ENCODE measurements around the gene TMEM44. TPM values are rescaled to one million over a fixed set of nuclear protein-coding genes. Genes with fewer than 3 reads are reported as not detected.

Gene TMEM44
- total and polyA plus RNA-seq, 8 donors = 1.7 to 17.8 (median 4.3) TPM

DNA sequence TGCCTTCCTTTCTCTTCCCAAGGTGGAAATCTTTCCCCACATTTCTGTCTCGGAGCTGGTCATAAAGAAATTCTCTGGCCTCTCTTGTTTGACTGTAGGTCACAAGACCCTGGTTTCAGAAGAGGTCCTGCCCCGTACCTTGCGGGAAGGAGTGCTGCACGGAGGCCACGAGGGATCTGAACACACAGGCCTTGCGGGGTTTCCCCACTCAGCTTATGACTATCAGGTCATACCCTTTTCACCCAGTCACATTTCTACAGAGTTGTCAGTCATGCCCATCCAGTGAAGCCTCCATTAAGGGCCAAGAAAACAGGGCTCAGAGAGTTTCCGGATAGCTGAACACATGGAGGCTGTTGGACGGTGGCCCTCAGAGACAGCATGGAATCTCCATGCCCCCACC lies 91.7 kb downstream of the TMEM44 start:
- H3K4me1 ChIP-seq = peaks cover 10 to 12% (median 12%) of the 10 kb centered on the region in 3 donors
- 96 to 99% methylated on average over 8 of the region's 8 CpGs for WGBS, 2 donors
- ATAC-seq (no peak), DNase-seq (no peak), FAIRE-seq (no peak)
- H3K27ac ChIP-seq = no peak overlapping the region
- no peak overlapping the region for H3K4me3 ChIP-seq
- H3K27me3 ChIP-seq = no peaks in the 10 kb centered on the region
- intact Hi-C loops (cut with DNase I) = no loop called here
- no peaks in the 10 kb centered on the region for H3K9me3 ChIP-seq
- TF ChIP-seq, protein P1, sequence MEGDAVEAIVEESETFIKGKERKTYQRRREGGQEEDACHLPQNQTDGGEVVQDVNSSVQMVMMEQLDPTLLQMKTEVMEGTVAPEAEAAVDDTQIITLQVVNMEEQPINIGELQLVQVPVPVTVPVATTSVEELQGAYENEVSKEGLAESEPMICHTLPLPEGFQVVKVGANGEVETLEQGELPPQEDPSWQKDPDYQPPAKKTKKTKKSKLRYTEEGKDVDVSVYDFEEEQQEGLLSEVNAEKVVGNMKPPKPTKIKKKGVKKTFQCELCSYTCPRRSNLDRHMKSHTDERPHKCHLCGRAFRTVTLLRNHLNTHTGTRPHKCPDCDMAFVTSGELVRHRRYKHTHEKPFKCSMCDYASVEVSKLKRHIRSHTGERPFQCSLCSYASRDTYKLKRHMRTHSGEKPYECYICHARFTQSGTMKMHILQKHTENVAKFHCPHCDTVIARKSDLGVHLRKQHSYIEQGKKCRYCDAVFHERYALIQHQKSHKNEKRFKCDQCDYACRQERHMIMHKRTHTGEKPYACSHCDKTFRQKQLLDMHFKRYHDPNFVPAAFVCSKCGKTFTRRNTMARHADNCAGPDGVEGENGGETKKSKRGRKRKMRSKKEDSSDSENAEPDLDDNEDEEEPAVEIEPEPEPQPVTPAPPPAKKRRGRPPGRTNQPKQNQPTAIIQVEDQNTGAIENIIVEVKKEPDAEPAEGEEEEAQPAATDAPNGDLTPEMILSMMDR (IDR thresholded peaks at IDR 0.05) = no peak
- no peaks in the 10 kb centered on the region for H3K36me3 ChIP-seq

DNA sequence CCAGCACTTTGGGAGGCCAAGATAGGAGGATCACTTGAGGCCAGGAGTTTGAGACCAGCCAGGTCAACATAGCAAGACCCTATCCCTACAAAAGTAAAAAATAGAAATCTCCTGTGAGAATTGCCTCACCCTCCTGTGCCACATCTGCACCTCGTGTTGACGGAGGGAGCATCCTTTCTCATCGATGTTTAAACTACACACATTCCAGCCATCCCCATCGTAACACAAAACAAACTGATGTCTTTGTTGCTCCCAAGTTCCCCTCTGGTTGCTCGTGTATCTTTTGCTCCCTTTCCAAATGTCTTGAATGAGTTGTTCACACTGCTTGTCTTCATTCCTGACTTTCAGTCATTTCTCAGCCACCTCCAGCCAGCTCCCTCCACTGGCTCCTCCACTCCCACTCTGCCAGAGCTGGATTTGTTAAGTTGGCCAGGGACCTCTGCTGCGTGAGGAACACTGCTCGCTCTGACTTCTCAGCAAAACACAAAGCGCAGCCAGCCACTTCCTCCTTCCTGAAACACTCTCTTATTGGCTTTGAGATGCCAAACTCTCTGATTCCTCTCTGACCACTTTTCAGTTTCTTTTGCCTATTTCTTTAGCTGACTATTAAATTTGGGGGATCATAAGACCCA lies 92.8 kb downstream of the TMEM44 start:
- FAIRE-seq (no peak), ATAC-seq (peak in 1 of 4 donors; percentile 20), DNase-seq (peak in 1 of 6 donors; percentile 31)
- intact Hi-C loops (cut with DNase I) = no loop called here
- H3K27ac ChIP-seq = peak overlapping the region in 2 of 4 donors; percentile 30 to 44
- H3K4me3 ChIP-seq = no peak overlapping the region
- no peaks in the 10 kb centered on the region for H3K27me3 ChIP-seq
- TF ChIP-seq, protein P1 (IDR thresholded peaks at IDR 0.05) = no peak
- peaks cover 10 to 17% (median 12%) of the 10 kb centered on the region in 3 donors for H3K4me1 ChIP-seq
- H3K9me3 ChIP-seq = no peaks in the 10 kb centered on the region
- 70 to 76% methylated on average over 8 of the region's 8 CpGs for WGBS, 2 donors
- no peaks in the 10 kb centered on the region for H3K36me3 ChIP-seq

DNA sequence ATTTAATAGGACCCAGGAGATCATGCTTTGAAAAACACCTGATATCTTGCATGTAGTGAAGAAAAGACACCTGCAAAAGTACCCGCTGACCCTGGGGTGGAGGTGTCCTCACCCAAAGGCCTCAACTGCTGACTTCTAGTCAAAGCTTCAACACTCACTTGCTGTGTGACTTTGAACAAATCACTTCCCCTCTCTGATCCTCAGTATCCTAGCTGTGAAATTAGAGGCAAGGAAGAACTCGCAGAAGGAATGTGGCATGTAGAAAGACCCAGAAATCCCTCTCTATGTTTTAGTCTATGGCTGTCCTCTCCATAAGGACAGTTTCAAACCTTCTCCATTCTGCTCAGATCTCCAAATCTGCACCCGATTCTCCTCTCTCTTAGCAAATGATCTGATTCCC lies 93.7 kb downstream of the TMEM44 start:
- ATAC-seq (no peak), FAIRE-seq (no peak), DNase-seq (no peak)
- Histone ChIP-seq H3K36me3 (no peaks in the 10 kb centered on the region), H3K27me3 (no peaks in the 10 kb centered on the region), H3K27ac (no peak overlapping the region), H3K9me3 (no peaks in the 10 kb centered on the region), H3K4me1 (peaks cover 10 to 17% (median 12%) of the 10 kb centered on the region in 3 donors), H3K4me3 (no peak overlapping the region)
- 91 to 95% methylated on average over 3 of the region's 3 CpGs for WGBS, 2 donors
- intact Hi-C loops (cut with DNase I) = no loop called here
- TF ChIP-seq, protein P1 (IDR thresholded peaks at IDR 0.05) = no peak

- TF ChIP-seq, protein P1 (IDR thresholded peaks at IDR 0.05) = no peak
- H3K27ac ChIP-seq = peak overlapping the region; percentile 47 to 73 (median 67)
- DNase-seq = peak in 4 of 6 donors; percentile 32 to 60 (median 43)
- ATAC-seq = peak; percentile 57 to 78 (median 75)
- 56 to 64% methylated on average over 8 of the region's 8 CpGs for WGBS, 2 donors
- no peaks in the 10 kb centered on the region for H3K36me3 ChIP-seq
- no peaks in the 10 kb centered on the region for H3K27me3 ChIP-seq
- FAIRE-seq = no peak
- H3K4me1 ChIP-seq = peaks cover 10 to 17% (median 12%) of the 10 kb centered on the region in 3 donors
- no peaks in the 10 kb centered on the region for H3K9me3 ChIP-seq
- intact Hi-C loops (cut with DNase I) = no loop called here
- H3K4me3 ChIP-seq = no peak overlapping the region
Observed at GRCh38 chr3:194537732-194538247, 95.4 kb downstream of the TMEM44 start.

Other genes starting within 250 kb of the TMEM44 start
- gene GP5, start 234.2 kb downstream of the TMEM44 start, total RNA-seq = under 1 TPM in 1 of 6 donors, not detected in 5; 0.06 TPM
- under 1 TPM in 1 of 2 donors, not detected in 1; 0.05 TPM for gene GP5, start 234.2 kb downstream of the TMEM44 start, polyA plus RNA-seq
- 10 to 100 TPM; 17.9 to 66.6 (median 28.9) TPM for gene ATP13A3, start 146.4 kb downstream of the TMEM44 start, total RNA-seq
- gene ATP13A3, start 146.4 kb downstream of the TMEM44 start, polyA plus RNA-seq = 10 to 100 TPM in 1 of 2 donors, 1 to 10 TPM in 1; 9.3 to 17.6 TPM
- 10 to 100 TPM; 11.3 to 14.6 (median 13.8) TPM for gene LSG1, start 38.8 kb upstream of the TMEM44 start, total RNA-seq
- 10 to 100 TPM; 11.5 to 47.1 TPM for gene LSG1, start 38.8 kb upstream of the TMEM44 start, polyA plus RNA-seq
- 1 to 10 TPM; 1.2 to 2.8 (median 1.5) TPM for gene FAM43A, start 52.5 kb upstream of the TMEM44 start, total RNA-seq
- 1 to 10 TPM; 1.9 to 2.0 TPM for gene FAM43A, start 52.5 kb upstream of the TMEM44 start, polyA plus RNA-seq